IMR-90 (cell line): ENCODE measurements around the gene CEP170B. TPM values are rescaled to one million over a fixed set of nuclear protein-coding genes. Genes with fewer than 3 reads are reported as not detected.
"Not testable (repeated sequence)": the region's sequence is repeated elsewhere in the genome, so short reads cannot be mapped to it uniquely, and the experiment has no call there.

ENCODE experiments used
- ATAC-seq: fragments of 200-7000 bp; cut with Tn5 transposase; 2 replicates; pipeline ENCODE4 v1.9.1; 2020; ENCODE audit warnings: low read depth, mild to moderate bottlenecking, moderate library complexity
- BruUV-seq: library from RNA; stranded (reverse); fragments of 400-500 nt; replicated peaks from 2 replicates; lab custom pipeline; 2021; lab: Mats Ljungman, UMichigan
- CTCF ChIA-PET: fragments of 300-600 bp; formaldehyde crosslinking; extraction: SDS; loops from one replicate; lab custom pipeline; 2021; ENCODE audit warnings: antibody characterized with exemption; lab: Yijun Ruan, JAX
- POLR2A ChIA-PET: fragments of 300-600 bp; sonication (Branson Sonifier 250); formaldehyde crosslinking; loops from one replicate; lab custom pipeline; 2022; ENCODE audit warnings: antibody characterized with exemption; ENCODE audit not compliant: unreplicated experiment; lab: Charles Lee
- DNase-seq: peaks from one replicate; pipeline ENCODE4 v3.0.0; 2013
- H2AFZ ChIP-seq: replicated peaks from 2 replicates; pipeline ENCODE3; 2013; ENCODE audit warnings: low read length, mild to moderate bottlenecking; ENCODE audit not compliant: poor library complexity
- H2AK5ac ChIP-seq: 2 replicates; pipeline ENCODE4 v1.6.1; 2013; ENCODE audit warnings: low read depth, low read length, inconsistent platforms
- H2AK9ac ChIP-seq: replicated peaks from 2 replicates; pipeline ENCODE3; 2013; ENCODE audit warnings: mild to moderate bottlenecking, low read depth, low read length, moderate library complexity; ENCODE audit not compliant: poor library complexity
- H2BK120ac ChIP-seq: 2 replicates; pipeline ENCODE4 v1.6.1; 2013; ENCODE audit warnings: low read depth, low read length, inconsistent platforms
- H2BK15ac ChIP-seq: 3 replicates; pipeline ENCODE4 v1.6.1; 2013; ENCODE audit warnings: low read depth, low read length, inconsistent platforms
- H2BK20ac ChIP-seq: 2 replicates; pipeline ENCODE4 v1.6.1; 2013; ENCODE audit warnings: low read depth, mild to moderate bottlenecking, inconsistent platforms, low read length, moderate library complexity
- H2BK5ac ChIP-seq: 2 replicates; pipeline ENCODE4 v1.6.1; 2013; ENCODE audit warnings: mild to moderate bottlenecking, low read depth, low read length, inconsistent platforms; ENCODE audit not compliant: poor library complexity, severe bottlenecking
- H3K14ac ChIP-seq: replicated peaks from 2 replicates; pipeline ENCODE4 v1.6.1; 2013; ENCODE audit warnings: low read depth, low read length, inconsistent platforms
- H3K18ac ChIP-seq: 2 replicates; pipeline ENCODE4 v1.6.1; 2013; ENCODE audit warnings: low read depth, low read length, control low read depth
- H3K23ac ChIP-seq: 2 replicates; pipeline ENCODE4 v1.6.1; 2013; ENCODE audit warnings: low read depth, low read length, inconsistent platforms
- H3K27ac ChIP-seq: 2 replicates; pipeline ENCODE4 v1.5.1; 2013; ENCODE audit warnings: mild to moderate bottlenecking, control low read depth, low read length; ENCODE audit not compliant: insufficient read depth
- H3K27me3 ChIP-seq: 2 replicates; pipeline ENCODE4 v1.6.1; 2013; ENCODE audit warnings: low read length; ENCODE audit not compliant: control insufficient read depth, insufficient read depth
- H3K36me3 ChIP-seq: 2 replicates; pipeline ENCODE4 v1.6.1; 2013; ENCODE audit warnings: low read length, mixed read lengths; ENCODE audit not compliant: control insufficient read depth, insufficient read depth
- H3K4ac ChIP-seq: 2 replicates; pipeline ENCODE4 v1.6.1; 2013; ENCODE audit warnings: low read depth, low read length, inconsistent platforms
- H3K4me1 ChIP-seq: 2 replicates; pipeline ENCODE4 v1.6.1; 2013; ENCODE audit warnings: low read length, mixed read lengths; ENCODE audit not compliant: control insufficient read depth, insufficient read depth
- H3K4me2 ChIP-seq: 2 replicates; pipeline ENCODE4 v1.6.1; 2013; ENCODE audit warnings: low read depth, mild to moderate bottlenecking, control low read depth, low read length, moderate library complexity
- H3K4me3 ChIP-seq: 2 replicates; pipeline ENCODE4 v1.5.1; 2013; ENCODE audit warnings: low read depth, mild to moderate bottlenecking, control low read depth, low read length, moderate library complexity; ENCODE audit not compliant: insufficient read depth
- H3K56ac ChIP-seq: 2 replicates; pipeline ENCODE4 v1.6.1; 2013; ENCODE audit warnings: low read length, inconsistent platforms; ENCODE audit not compliant: insufficient read depth; ENCODE audit errors: extremely low read depth
- H3K79me1 ChIP-seq, 2 experiments: 2 replicates each; pipeline ENCODE4 v1.6.1; 2013; ENCODE audit warnings: low read length in 2 of 2, inconsistent platforms in 1 of 2, low read depth in 1 of 2
- H3K9ac ChIP-seq: 2 replicates; pipeline ENCODE4 v1.6.1; 2013; ENCODE audit warnings: low read depth, low read length, control low read depth
- H3K9me1 ChIP-seq: 2 replicates; pipeline ENCODE4 v1.6.1; 2013; ENCODE audit warnings: low read length, inconsistent platforms; ENCODE audit not compliant: insufficient read depth
- H3K9me3 ChIP-seq: 2 replicates; pipeline ENCODE4 v1.6.1; 2013; ENCODE audit warnings: low read length; ENCODE audit not compliant: control insufficient read depth, insufficient read depth
- H4K20me1 ChIP-seq: 2 replicates; pipeline ENCODE4 v1.6.1; 2013; ENCODE audit warnings: low read length, inconsistent platforms; ENCODE audit not compliant: insufficient read depth
- H4K5ac ChIP-seq: 2 replicates; pipeline ENCODE4 v1.6.1; 2013; ENCODE audit warnings: mild to moderate bottlenecking, low read depth, low read length, control low read depth
- H4K8ac ChIP-seq, 2 experiments: 2 replicates each; pipeline ENCODE4 v1.6.1; 2013; ENCODE audit warnings: low read depth in 2 of 2, low read length in 2 of 2, control low read depth in 1 of 2, inconsistent platforms in 1 of 2
- H4K91ac ChIP-seq: 2 replicates; pipeline ENCODE4 v1.6.1; 2013; ENCODE audit warnings: low read depth, low read length, inconsistent platforms; ENCODE audit not compliant: insufficient read depth
- BHLHE40 ChIP-seq: fragments of 150-350 bp; IDR thresholded peaks from 2 replicates; pipeline ENCODE4 v1.6.1; 2016; ENCODE audit warnings: mild to moderate bottlenecking, low read depth, low read length
- RCOR1 ChIP-seq: IDR thresholded peaks from 2 replicates; pipeline ENCODE4 v1.6.1; 2012; ENCODE audit warnings: mild to moderate bottlenecking, low read length, improper control_type of control experiment; ENCODE audit not compliant: insufficient replicate concordance
- SMC3 ChIP-seq: fragments of 150-350 bp; IDR thresholded peaks from 2 replicates; pipeline ENCODE4 v1.6.1; 2016; ENCODE audit warnings: low read depth, mild to moderate bottlenecking, antibody characterized with exemption, low read length, moderate library complexity
- WGBS, 2 experiments: methylation state at CpG; one replicate each; pipeline versions ENCODE4 v1.1.5 to v1.1.7; 2013; ENCODE audit warnings: missing lambda C conversion rate in 2 of 2; ENCODE audit not compliant: insufficient read length in 1 of 2; ENCODE audit errors: extremely low coverage in 2 of 2; 5-methylcytosine and 5-hydroxymethylcytosine counted together
- dilution Hi-C: fragments of 300-500 bp; cut with HindIII; formaldehyde crosslinking; loops from one replicate; pipeline ENCODE4 v1.14.3; 2018; ENCODE audit warnings: low sequenced_read_pairs; ENCODE audit not compliant: unreplicated experiment
- in situ Hi-C: fragments of 300-500 bp; cut with MboI; formaldehyde crosslinking; loops from 3 replicates; pipeline ENCODE4 v1.14.3; 2019; ENCODE audit warnings: low sequenced_read_pairs, inconsistent platforms, mixed read lengths
- intact Hi-C: fragments of 100-400 bp; cut with micrococcal nuclease; formaldehyde crosslinking; loops from 2 replicates; pipeline ENCODE4 v1.10.0; 2022
- polyA plus RNA-seq, 3 experiments: library from polyadenylated mRNA; depleted of rRNA; stranded (reverse); fragments of >200 nt; gene quantifications; 2 replicates each; pipeline ENCODE4 v1.2.3, GENCODE V29; 2012; ENCODE audit warnings: low replicate concordance in 1 of 3
- total RNA-seq: library from RNA; depleted of rRNA; stranded (reverse); fragments of >200 nt; gene quantifications from 2 replicates; pipeline ENCODE4 v1.2.3, GENCODE V29; 2012

The CEP170B gene
- total and polyA plus RNA-seq, 2 of the 4 experiments (the other 2 are of a cell fraction): 3.6 to 13.1 TPM

DNA sequence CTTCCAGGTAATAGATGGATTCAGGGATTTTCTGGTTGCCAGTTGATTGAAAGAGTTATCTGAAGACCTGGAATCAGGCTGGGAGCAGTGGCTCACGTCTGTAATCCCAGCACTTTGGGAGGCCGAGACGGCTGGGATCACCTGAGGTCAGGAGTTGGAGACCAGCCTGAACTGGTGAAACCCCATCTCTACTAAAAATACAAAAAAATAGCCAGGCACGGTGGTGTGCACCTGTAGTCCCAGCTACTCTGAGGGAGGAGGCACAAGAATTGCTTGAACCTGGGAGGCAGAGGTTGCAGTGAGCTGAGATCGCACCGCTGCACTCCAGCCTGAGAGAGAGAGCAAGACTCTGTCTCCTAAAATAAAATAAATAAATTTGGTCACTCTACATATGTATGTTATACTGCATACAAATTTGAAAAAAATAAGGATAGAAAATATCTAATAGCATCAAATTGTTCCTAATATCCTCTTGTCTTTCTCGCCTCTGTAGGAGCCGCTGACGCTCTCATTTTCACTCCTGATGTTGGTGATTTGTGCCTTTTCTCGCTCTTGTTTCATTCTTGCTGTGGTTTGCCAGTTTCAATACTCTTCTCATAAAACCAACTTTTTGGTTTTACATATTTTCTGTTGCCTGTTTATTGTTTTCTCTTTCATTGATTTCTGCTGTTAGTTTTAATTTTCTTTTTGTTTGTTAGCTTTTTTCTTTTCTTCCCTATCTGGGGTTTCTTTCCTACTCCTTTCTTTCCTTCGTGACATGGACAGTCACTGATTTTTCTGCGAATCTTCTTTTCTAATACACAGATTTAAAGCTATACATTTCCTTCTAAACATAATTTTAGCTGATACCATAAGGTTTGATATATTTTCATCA is 35.8 kb downstream of the CEP170B start (continued):
- no peak for TF ChIP-seq RCOR1

- Histone ChIP-seq H3K4me1 (peaks cover 2% of the 10 kb centered on the region; the same call in 1 of the 2 replicates), H4K8ac (no peak overlapping the region), H2BK5ac (no peak overlapping the region), H2AK9ac (no peak overlapping the region), H2BK120ac (no peak overlapping the region), H3K9me1 (no peaks in the 10 kb centered on the region), H3K23ac (no peak overlapping the region), H4K5ac (no peak overlapping the region), H3K18ac (no peak overlapping the region), H3K36me3 (no peaks in the 10 kb centered on the region), H4K91ac (no peak overlapping the region), H3K79me1 (no peaks in the 10 kb centered on the region), H2AK5ac (no peak overlapping the region), H3K4ac (no peak overlapping the region), H3K4me3 (no peak overlapping the region), H3K14ac (no peak overlapping the region), H3K4me2 (no peak overlapping the region), H2BK15ac (no peak overlapping the region), H3K27me3 (peaks cover 26% of the 10 kb centered on the region), H3K9ac (no peak overlapping the region), H2AFZ (no peak overlapping the region), H3K9me3 (peaks cover 4% of the 10 kb centered on the region; the same call in 1 of the 2 replicates), H2BK20ac (no peak overlapping the region), H3K27ac (no peak overlapping the region), H3K56ac (no peak overlapping the region), H4K20me1 (no peaks in the 10 kb centered on the region)
- no CpG with 5 or more reads among the region's 7 CpGs for WGBS, 2 experiments
- CTCF ChIA-PET: no interaction called here
- POLR2A ChIA-PET: no interaction called here
- no peak for ATAC-seq
- no TSS peak for BruUV-seq
- intact Hi-C loops: no loop called here
- no peak for TF ChIP-seq SMC3
- no peak for TF ChIP-seq BHLHE40
- no peak for DNase-seq
- in situ Hi-C loops: no loop called here
- dilution Hi-C loops: no loop called here
Measured at GRCh38 chr14:104903990-104904389, 38.9 kb downstream of the CEP170B start.

DNA sequence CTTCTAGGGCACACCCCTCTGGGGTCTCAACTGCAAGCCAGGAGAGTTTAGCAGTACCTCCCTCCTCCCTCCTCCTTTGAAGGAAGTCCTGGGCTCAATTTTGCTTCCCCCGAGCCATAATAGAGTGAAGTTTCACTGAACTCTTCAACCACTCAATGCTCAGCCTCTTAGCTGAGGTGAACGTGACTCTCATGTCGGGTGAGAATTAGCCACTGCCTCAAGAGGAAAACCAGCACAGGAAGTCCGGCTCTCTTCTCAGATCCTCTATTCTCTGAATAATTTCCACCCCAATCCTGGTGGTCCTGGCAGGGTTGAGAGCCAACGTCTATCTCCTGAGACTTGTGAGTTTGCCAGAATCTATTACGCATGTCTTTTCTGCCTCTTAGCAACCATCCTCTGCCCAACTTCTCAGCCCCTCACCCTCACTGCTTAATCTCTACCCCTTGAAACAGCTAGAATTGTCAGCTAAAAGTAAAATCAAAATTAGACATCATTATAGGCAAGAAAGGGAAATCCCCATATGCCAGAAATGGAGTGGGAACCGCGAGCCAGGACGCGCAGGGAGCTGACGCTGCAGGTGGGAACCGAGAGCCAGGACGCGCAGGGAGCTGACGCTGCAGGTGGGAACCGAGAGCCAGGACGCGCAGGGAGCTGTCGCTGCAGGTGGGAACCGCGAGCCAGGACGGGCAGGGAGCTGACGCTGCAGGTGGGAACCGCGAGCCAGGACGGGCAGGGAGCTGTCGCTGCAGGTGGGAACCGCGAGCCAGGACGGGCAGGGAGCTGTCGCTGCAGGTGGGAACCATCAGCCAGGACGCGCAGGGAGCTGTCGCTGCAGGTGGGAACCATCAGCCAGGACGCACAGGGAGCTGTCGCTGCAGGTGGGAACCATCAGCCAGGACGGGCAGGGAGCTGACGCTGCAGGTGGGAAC is 39.8 kb downstream of the CEP170B start:
- H3K4me2 ChIP-seq, intact Hi-C loops, H3K4me3 ChIP-seq, H2BK5ac ChIP-seq, H3K27ac ChIP-seq, H4K20me1 ChIP-seq, H3K36me3 ChIP-seq, H3K18ac ChIP-seq, H3K9ac ChIP-seq, H2AFZ ChIP-seq, DNase-seq, H3K4ac ChIP-seq, H3K4me1 ChIP-seq, H2BK120ac ChIP-seq, H2BK15ac ChIP-seq, H4K5ac ChIP-seq, ATAC-seq, BruUV-seq, H3K56ac ChIP-seq, H2AK5ac ChIP-seq, H4K8ac ChIP-seq, H3K9me1 ChIP-seq, in situ Hi-C loops, H2BK20ac ChIP-seq, H3K14ac ChIP-seq, H3K79me1 ChIP-seq, H3K23ac ChIP-seq, CTCF ChIA-PET, H4K91ac ChIP-seq, dilution Hi-C loops, H3K9me3 ChIP-seq: not testable (repeated sequence)
- peak overlapping the region; percentile 19 for H2AK9ac ChIP-seq
- peaks cover 24% of the 10 kb centered on the region for H3K27me3 ChIP-seq
- WGBS, 2 experiments: 60% methylated on average over 23 of the region's 38 CpGs; no CpG with 5 or more reads in 1 of the 2 experiments
- POLR2A ChIA-PET: interaction anchor here (0.7 kb wide), 1 partner anchor 978 kb away, joined by 4 read pairs; no protein-coding TSS in a partner anchor
